ENCODE data around the gene CDK9. TPM values are rescaled to one million over a fixed set of nuclear protein-coding genes. Genes with fewer than 3 reads are reported as not detected.

The CDK9 gene
- total and polyA plus RNA-seq, 10 of the 15 experiments (the other 5 are each of a cell fraction or from before 2014, with no cell fraction given): 7.3 to 92.6 (median 51.6) TPM

GRCh38 chr9:127802576-127803443 lies 17.0 kb downstream of the CDK9 start, which contains the start of gene FPGS (continued):
- TF ChIP-seq NKRF (conservative IDR thresholded peaks at IDR 0.05) (peak; percentile 99), ELK1 (IDR thresholded peaks at IDR 0.05; ENCODE audit: low read depth, low read length) (peak; percentile 40; the same call in 1 of the 2 replicates), MEF2A (IDR thresholded peaks at IDR 0.05; ENCODE audit: insufficient read depth, low read depth, low read length) (no peak), TARDBP (IDR thresholded peaks at IDR 0.05; ENCODE audit: borderline replicate concordance) (no peak), ZNF592 (IDR thresholded peaks at IDR 0.05) (peak; percentile 86), KLF5 (IDR thresholded peaks at IDR 0.05; ENCODE audit: partially characterized antibody) (no peak), EP300 (IDR thresholded peaks at IDR 0.05; ENCODE audit: borderline replicate concordance in 1 of 2, control insufficient read depth in 1 of 2, low read depth in 2 of 2, low read length in 2 of 2) (no peak), MXI1 (IDR thresholded peaks at IDR 0.05; ENCODE audit: low read depth, low read length) (peak; percentile 96), YBX1 (IDR thresholded peaks at IDR 0.05) (no peak), PAX8 (IDR thresholded peaks at IDR 0.05) (no peak), HDGF (IDR thresholded peaks at IDR 0.05) (0 out of 2 replicates have a peak, but pooled peaks have one; percentile 61), HDAC2 (IDR thresholded peaks at IDR 0.05) (no peak)
- TF ChIP-seq, protein P1, sequence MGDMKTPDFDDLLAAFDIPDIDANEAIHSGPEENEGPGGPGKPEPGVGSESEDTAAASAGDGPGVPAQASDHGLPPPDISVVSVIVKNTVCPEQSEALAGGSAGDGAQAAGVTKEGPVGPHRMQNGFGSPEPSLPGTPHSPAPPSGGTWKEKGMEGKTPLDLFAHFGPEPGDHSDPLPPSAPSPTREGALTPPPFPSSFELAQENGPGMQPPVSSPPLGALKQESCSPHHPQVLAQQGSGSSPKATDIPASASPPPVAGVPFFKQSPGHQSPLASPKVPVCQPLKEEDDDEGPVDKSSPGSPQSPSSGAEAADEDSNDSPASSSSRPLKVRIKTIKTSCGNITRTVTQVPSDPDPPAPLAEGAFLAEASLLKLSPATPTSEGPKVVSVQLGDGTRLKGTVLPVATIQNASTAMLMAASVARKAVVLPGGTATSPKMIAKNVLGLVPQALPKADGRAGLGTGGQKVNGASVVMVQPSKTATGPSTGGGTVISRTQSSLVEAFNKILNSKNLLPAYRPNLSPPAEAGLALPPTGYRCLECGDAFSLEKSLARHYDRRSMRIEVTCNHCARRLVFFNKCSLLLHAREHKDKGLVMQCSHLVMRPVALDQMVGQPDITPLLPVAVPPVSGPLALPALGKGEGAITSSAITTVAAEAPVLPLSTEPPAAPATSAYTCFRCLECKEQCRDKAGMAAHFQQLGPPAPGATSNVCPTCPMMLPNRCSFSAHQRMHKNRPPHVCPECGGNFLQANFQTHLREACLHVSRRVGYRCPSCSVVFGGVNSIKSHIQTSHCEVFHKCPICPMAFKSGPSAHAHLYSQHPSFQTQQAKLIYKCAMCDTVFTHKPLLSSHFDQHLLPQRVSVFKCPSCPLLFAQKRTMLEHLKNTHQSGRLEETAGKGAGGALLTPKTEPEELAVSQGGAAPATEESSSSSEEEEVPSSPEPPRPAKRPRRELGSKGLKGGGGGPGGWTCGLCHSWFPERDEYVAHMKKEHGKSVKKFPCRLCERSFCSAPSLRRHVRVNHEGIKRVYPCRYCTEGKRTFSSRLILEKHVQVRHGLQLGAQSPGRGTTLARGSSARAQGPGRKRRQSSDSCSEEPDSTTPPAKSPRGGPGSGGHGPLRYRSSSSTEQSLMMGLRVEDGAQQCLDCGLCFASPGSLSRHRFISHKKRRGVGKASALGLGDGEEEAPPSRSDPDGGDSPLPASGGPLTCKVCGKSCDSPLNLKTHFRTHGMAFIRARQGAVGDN (IDR thresholded peaks at IDR 0.05): peak; percentile 96
- TF ChIP-seq, protein P2, sequence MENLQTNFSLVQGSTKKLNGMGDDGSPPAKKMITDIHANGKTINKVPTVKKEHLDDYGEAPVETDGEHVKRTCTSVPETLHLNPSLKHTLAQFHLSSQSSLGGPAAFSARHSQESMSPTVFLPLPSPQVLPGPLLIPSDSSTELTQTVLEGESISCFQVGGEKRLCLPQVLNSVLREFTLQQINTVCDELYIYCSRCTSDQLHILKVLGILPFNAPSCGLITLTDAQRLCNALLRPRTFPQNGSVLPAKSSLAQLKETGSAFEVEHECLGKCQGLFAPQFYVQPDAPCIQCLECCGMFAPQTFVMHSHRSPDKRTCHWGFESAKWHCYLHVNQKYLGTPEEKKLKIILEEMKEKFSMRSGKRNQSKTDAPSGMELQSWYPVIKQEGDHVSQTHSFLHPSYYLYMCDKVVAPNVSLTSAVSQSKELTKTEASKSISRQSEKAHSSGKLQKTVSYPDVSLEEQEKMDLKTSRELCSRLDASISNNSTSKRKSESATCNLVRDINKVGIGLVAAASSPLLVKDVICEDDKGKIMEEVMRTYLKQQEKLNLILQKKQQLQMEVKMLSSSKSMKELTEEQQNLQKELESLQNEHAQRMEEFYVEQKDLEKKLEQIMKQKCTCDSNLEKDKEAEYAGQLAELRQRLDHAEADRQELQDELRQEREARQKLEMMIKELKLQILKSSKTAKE (IDR thresholded peaks at IDR 0.05; ENCODE audit: low read depth, poor library complexity, severe bottlenecking): no peak
